Measurements from ENCODE around the gene TOLLIP. TPM values are rescaled to one million over a fixed set of nuclear protein-coding genes. Genes with fewer than 3 reads are reported as not detected.

TOLLIP gene
- total RNA-seq, 4 donors from 2014 or later = 114 to 167 (median 129) TPM

- intact Hi-C loops (cut with DNase I; ENCODE audit: low total_unique reads) = loop anchor here (10.0 kb wide), 1 partner anchor 219 kb away; no protein-coding TSS in a partner anchor
- H3K4me3 ChIP-seq (ENCODE audit: low read depth, poor library complexity, severe bottlenecking) = no peak overlapping the region
- TF ChIP-seq, protein P1, sequence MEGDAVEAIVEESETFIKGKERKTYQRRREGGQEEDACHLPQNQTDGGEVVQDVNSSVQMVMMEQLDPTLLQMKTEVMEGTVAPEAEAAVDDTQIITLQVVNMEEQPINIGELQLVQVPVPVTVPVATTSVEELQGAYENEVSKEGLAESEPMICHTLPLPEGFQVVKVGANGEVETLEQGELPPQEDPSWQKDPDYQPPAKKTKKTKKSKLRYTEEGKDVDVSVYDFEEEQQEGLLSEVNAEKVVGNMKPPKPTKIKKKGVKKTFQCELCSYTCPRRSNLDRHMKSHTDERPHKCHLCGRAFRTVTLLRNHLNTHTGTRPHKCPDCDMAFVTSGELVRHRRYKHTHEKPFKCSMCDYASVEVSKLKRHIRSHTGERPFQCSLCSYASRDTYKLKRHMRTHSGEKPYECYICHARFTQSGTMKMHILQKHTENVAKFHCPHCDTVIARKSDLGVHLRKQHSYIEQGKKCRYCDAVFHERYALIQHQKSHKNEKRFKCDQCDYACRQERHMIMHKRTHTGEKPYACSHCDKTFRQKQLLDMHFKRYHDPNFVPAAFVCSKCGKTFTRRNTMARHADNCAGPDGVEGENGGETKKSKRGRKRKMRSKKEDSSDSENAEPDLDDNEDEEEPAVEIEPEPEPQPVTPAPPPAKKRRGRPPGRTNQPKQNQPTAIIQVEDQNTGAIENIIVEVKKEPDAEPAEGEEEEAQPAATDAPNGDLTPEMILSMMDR (IDR thresholded peaks at IDR 0.05) = no peak
- no peak for TF ChIP-seq POLR2A (IDR thresholded peaks at IDR 0.05)
- 88 to 89% methylated on average over 17 of the region's 17 CpGs for WGBS, 2 donors
- no peak for DNase-seq (ENCODE audit: low spot score in 2 of 2)
These were observed 23.6 kb downstream of the TOLLIP start for GRCh38 chr11:1285876-1286275.

GRCh38 chr11:1285316-1285744 lies 24.1 kb downstream of the TOLLIP start:
- H3K4me3 ChIP-seq (ENCODE audit: low read depth, poor library complexity, severe bottlenecking) = no peak overlapping the region
- WGBS, 2 donors = 95 to 97% methylated on average over 20 to 23 of the region's 23 CpGs
- DNase-seq (ENCODE audit: low spot score in 2 of 2) = no peak
- TF ChIP-seq, protein P1 (IDR thresholded peaks at IDR 0.05) = no peak
- TF ChIP-seq POLR2A (IDR thresholded peaks at IDR 0.05) = no peak
- intact Hi-C loops (cut with DNase I; ENCODE audit: low total_unique reads) = loop anchor here (10.0 kb wide), 1 partner anchor 219 kb away; no protein-coding TSS in a partner anchor

DNA sequence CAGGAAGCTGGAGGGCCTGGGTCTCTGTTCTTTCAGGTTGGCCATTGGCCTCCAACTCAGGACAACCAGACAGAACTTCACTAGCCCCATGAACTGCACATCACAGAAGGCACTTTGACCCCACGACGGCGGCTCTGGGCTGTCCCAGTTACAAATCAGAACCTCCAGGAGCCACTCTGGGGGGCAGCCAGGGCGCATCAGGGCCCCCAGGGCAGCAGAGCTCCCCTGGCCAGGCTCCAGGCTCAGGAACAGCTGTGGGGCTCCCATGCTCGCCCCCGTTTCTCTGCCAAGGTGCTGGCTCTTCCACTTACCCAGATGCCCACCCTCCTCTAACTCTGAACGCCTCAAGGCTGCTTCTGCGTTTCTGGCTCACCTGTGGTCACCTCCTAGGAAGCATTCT lies 25.5 kb downstream of the TOLLIP start:
- 88 to 91% methylated on average over 5 to 8 of the region's 8 CpGs for WGBS, 2 donors
- no peak for DNase-seq (ENCODE audit: low spot score in 2 of 2)
- no peak for TF ChIP-seq POLR2A (IDR thresholded peaks at IDR 0.05)
- TF ChIP-seq, protein P1 (IDR thresholded peaks at IDR 0.05) = no peak
- H3K4me3 ChIP-seq (ENCODE audit: low read depth, poor library complexity, severe bottlenecking) = no peak overlapping the region
- intact Hi-C loops (cut with DNase I; ENCODE audit: low total_unique reads) = loop anchor here (10.0 kb wide), 1 partner anchor 221 kb away; no protein-coding TSS in a partner anchor

GRCh38 chr11:1283091-1283511 lies 26.3 kb downstream of the TOLLIP start:
- intact Hi-C loops (cut with DNase I; ENCODE audit: low total_unique reads) = loop anchor here (10.0 kb wide), 1 partner anchor 222 kb away; no protein-coding TSS in a partner anchor
- DNase-seq (ENCODE audit: low spot score in 2 of 2) = no peak
- H3K4me3 ChIP-seq (ENCODE audit: low read depth, poor library complexity, severe bottlenecking) = no peak overlapping the region
- WGBS, 2 donors = 89 to 90% methylated on average over 16 to 17 of the region's 18 CpGs
- no peak for TF ChIP-seq POLR2A (IDR thresholded peaks at IDR 0.05)
- TF ChIP-seq, protein P1 (IDR thresholded peaks at IDR 0.05) = no peak

DNA sequence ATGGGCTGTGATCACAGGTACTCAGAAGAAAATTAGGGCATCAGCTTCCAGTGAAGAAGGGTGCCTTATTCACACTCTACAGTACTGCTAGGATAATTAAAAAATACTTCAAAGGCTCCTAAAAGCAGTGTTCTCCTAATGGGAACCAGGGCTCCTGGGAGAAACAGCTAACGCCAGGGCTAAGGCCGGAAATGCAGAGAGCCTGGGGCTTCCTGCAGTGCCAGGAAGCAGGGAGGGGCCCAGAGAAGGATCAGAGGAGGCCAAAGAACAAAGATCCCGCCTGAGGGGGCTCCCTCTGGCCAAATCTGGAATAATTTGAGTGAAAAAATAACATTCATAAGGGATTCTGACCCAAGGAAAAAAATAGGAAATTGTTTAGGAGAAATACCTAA lies 27.5 kb downstream of the TOLLIP start:
- no peak for DNase-seq (ENCODE audit: low spot score in 2 of 2)
- TF ChIP-seq POLR2A (IDR thresholded peaks at IDR 0.05) = no peak
- TF ChIP-seq, protein P1 (IDR thresholded peaks at IDR 0.05) = no peak
- H3K4me3 ChIP-seq (ENCODE audit: low read depth, poor library complexity, severe bottlenecking) = no peak overlapping the region
- 21% methylated on average over 3 of the region's 3 CpGs for WGBS, 2 donors
- intact Hi-C loops (cut with DNase I; ENCODE audit: low total_unique reads) = loop anchor here (10.0 kb wide), 1 partner anchor 223 kb away; no protein-coding TSS in a partner anchor
